SU-DHL-6 (cell line): ENCODE measurements around the gene BLM.

ENCODE experiments used
- H2AFZ ChIP-seq: fragments of 200-600 bp; sonication (generic); 2 replicates; pipeline ENCODE4 v1.6.1; 2014; ENCODE audit warnings: low read depth, mild to moderate bottlenecking, moderate library complexity, mixed read lengths, antibody characterized with exemption, low read length; ENCODE audit not compliant: severe bottlenecking
- H3F3A ChIP-seq: fragments of 200-600 bp; shearing (Covaris generic); 2 replicates; pipeline ENCODE4 v1.6.0; 2016; ENCODE audit warnings: antibody characterized with exemption, mild to moderate bottlenecking; ENCODE audit not compliant: insufficient read depth
- H3K27ac ChIP-seq: fragments of 200-600 bp; sonication (generic); 2 replicates; pipeline ENCODE4 v1.5.1; 2016; ENCODE audit warnings: low read depth, mild to moderate bottlenecking, low read length, moderate library complexity, mixed read lengths
- H3K27me3 ChIP-seq: fragments of 200-600 bp; sonication (generic), shearing (Covaris generic); 2 replicates; pipeline ENCODE4 v1.6.0; 2014; ENCODE audit warnings: mild to moderate bottlenecking, low read length
- H3K36me3 ChIP-seq: fragments of 200-600 bp; sonication (generic); 2 replicates; pipeline ENCODE4 v1.6.1; 2014; ENCODE audit warnings: mild to moderate bottlenecking, low read length, mixed read lengths
- H3K4me2 ChIP-seq: fragments of 300-600, 200-600 bp; shearing (Covaris generic), sonication (generic); 2 replicates; pipeline ENCODE4 v1.6.0; 2014; ENCODE audit warnings: low read length, low read depth, mild to moderate bottlenecking; ENCODE audit not compliant: poor library complexity, severe bottlenecking
- H3K4me3 ChIP-seq: fragments of 200-600 bp; sonication (generic); 2 replicates; pipeline ENCODE4 v1.5.1; 2014; ENCODE audit warnings: antibody characterized with exemption, low read length, mild to moderate bottlenecking, mixed read lengths; ENCODE audit not compliant: insufficient read depth, poor library complexity, severe bottlenecking
- H3K79me2 ChIP-seq: fragments of 200-600 bp; sonication (generic); 2 replicates; pipeline ENCODE4 v1.6.1; 2014; ENCODE audit warnings: mild to moderate bottlenecking, low read length, moderate library complexity; ENCODE audit not compliant: insufficient read depth
- H3K9ac ChIP-seq: fragments of 200-600 bp; sonication (generic); 2 replicates; pipeline ENCODE4 v1.7.0; 2014; ENCODE audit warnings: mild to moderate bottlenecking, low read length
- H3K9me2 ChIP-seq: fragments of 200-600 bp; sonication (generic); replicated peaks from 2 replicates; pipeline ENCODE4 v1.6.1; 2014; ENCODE audit warnings: low read length; ENCODE audit not compliant: insufficient read depth
- H3K9me3 ChIP-seq: fragments of 200-600 bp; sonication (generic); 2 replicates; pipeline ENCODE4 v1.6.1; 2014; ENCODE audit warnings: low read length, mixed read lengths; ENCODE audit not compliant: insufficient read depth
- H4K20me1 ChIP-seq: fragments of 200-600 bp; sonication (generic); 2 replicates; pipeline ENCODE4 v1.6.1; 2014; ENCODE audit warnings: low read depth, mild to moderate bottlenecking, antibody characterized with exemption, low read length, moderate library complexity, mixed read lengths
- CTCF ChIP-seq: fragments of 200-600 bp; sonication (generic); IDR thresholded peaks from one replicate; pipeline ENCODE4 v1.5.1; 2017; ENCODE audit warnings: antibody characterized with exemption, mild to moderate bottlenecking, low read length, moderate library complexity; ENCODE audit not compliant: insufficient read depth, poor library complexity, severe bottlenecking
- EZH2phosphoT487 ChIP-seq: fragments of 200-600 bp; sonication (generic), shearing (Covaris generic); conservative IDR thresholded peaks from 2 replicates; pipeline ENCODE4 v1.6.1; 2018; ENCODE audit warnings: mild to moderate bottlenecking, antibody characterized with exemption, low read length, moderate library complexity, mixed read lengths

The BLM gene

GRCh38 chr15:90756916-90757315 lies 39.8 kb downstream of the BLM start:
- Histone ChIP-seq H2AFZ (no peak overlapping the region), H3K27ac (no peak overlapping the region), H3K4me2 (no peak overlapping the region), H3F3A (peaks cover 5% of the 10 kb centered on the region; the same call in 1 of the 2 replicates), H4K20me1 (no peaks in the 10 kb centered on the region), H3K27me3 (no peaks in the 10 kb centered on the region), H3K9me3 (no peaks in the 10 kb centered on the region), H3K9ac (no peak overlapping the region), H3K36me3 (peaks cover 27% of the 10 kb centered on the region; the same call in 1 of the 2 replicates), H3K4me3 (no peak overlapping the region), H3K79me2 (no peaks in the 10 kb centered on the region), H3K9me2 (no peaks in the 10 kb centered on the region)
- TF ChIP-seq EZH2phosphoT487 (no peak), CTCF (no peak)

GRCh38 chr15:90757461-90757860 lies 40.3 kb downstream of the BLM start:
- Histone ChIP-seq H3K27ac (no peak overlapping the region), H3K9ac (no peak overlapping the region), H3K27me3 (no peaks in the 10 kb centered on the region), H3K4me2 (no peak overlapping the region), H2AFZ (no peak overlapping the region), H3K79me2 (no peaks in the 10 kb centered on the region), H3K9me2 (no peaks in the 10 kb centered on the region), H3K4me3 (no peak overlapping the region), H3F3A (peaks cover 5% of the 10 kb centered on the region; the same call in 1 of the 2 replicates), H4K20me1 (no peaks in the 10 kb centered on the region), H3K36me3 (peaks cover 26% of the 10 kb centered on the region; the same call in 1 of the 2 replicates), H3K9me3 (no peaks in the 10 kb centered on the region)
- TF ChIP-seq EZH2phosphoT487: no peak
- TF ChIP-seq CTCF: no peak

GRCh38 chr15:90760661-90761232 lies 43.6 kb downstream of the BLM start:
- no peak overlapping the region for H3K4me2 ChIP-seq
- no peaks in the 10 kb centered on the region for H4K20me1 ChIP-seq
- no peak overlapping the region for H2AFZ ChIP-seq
- TF ChIP-seq EZH2phosphoT487 (no peak), CTCF (no peak)
- H3K27me3 ChIP-seq: no peaks in the 10 kb centered on the region
- H3F3A ChIP-seq: no peaks in the 10 kb centered on the region
- H3K4me3 ChIP-seq: no peak overlapping the region
- no peak overlapping the region for H3K27ac ChIP-seq
- H3K9me2 ChIP-seq: no peaks in the 10 kb centered on the region
- peaks cover 15% of the 10 kb centered on the region; the same call in 1 of the 2 replicates for H3K36me3 ChIP-seq
- no peaks in the 10 kb centered on the region for H3K79me2 ChIP-seq
- no peaks in the 10 kb centered on the region for H3K9me3 ChIP-seq
- H3K9ac ChIP-seq: no peak overlapping the region
